GM04504 (cell line): ENCODE data around the gene FAM180B.

Experiments used
- DNase-seq: peaks from one replicate; pipeline ENCODE4 v3.0.0-alpha.2; 2012; ENCODE audit warnings: low read depth

FAM180B gene

GRCh38 chr11:47569646-47570045, 16.8 kb upstream of the FAM180B start:
- DNase-seq = no peak

DNA sequence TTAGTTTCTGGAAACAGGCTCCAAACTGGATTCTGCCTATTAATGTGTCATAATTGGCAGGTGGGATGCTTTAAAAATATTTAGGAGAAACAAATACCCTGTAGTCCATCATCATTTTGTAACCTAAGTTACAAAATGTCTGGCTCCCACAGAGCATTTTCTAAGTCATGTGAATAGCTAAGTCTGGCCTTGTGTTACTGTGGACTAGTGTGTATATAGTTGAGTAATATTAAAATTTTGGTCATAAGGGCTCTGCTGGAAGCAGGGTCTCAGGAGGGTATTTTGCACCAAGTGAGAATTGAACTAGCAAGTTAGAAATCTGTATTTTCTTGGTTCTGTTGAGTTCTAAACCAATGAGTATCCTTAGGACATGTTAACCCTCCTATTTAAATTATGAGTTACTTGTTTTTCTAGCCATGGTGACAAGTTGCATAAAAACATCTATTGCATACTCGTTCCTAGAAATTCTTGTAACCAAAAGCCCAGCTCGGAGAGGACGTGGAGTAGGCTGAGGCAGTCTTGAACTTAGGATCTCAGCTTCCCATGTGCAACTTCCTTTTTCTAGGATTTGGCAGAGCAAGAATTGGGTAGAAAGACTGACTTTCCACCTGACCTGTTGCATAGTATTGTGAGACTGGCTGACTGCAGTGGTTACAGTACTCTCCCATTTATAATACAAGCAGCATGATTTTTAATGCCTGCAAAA, 15.7 kb upstream of the FAM180B start:
- DNase-seq = no peak

DNA sequence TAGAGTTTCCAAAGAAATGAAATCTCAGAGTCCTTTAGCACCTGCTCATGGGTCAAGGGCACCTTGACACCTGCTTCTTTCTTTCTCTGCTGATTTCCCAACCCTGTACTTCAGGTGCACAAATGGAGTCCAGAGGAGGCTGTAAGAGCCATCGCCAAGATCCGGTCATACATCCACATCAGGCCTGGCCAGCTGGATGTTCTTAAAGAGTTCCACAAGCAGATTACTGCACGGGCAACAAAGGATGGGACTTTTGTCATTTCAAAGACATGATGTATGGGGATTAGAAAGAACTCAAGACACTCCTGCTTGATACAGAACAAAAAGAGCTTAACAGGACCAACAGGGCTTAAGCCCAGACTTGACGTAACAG, 15.1 kb upstream of the FAM180B start:
- no peak for DNase-seq

DNA sequence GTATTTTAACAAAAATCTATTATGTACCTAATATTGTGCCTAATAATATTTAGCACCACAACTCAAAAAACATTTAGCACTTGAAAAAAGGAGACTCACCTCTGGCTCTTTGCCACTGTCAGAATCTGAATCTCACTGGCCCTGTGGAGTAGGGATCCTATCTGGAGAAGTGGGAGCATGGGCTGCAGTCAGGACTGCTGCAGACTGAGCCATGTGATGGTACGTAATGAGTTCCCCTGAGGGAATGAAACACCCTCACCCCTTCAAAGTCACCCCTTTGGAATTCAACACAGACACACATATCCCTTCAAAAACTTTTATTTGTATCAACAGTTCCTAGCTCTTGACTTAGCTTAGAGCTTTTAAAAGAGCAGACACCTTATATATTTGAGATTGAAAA, 14.6 kb upstream of the FAM180B start:
- DNase-seq = peak; percentile 33

GRCh38 chr11:47572715-47573255, 13.7 kb upstream of the FAM180B start:
- no peak for DNase-seq

DNA sequence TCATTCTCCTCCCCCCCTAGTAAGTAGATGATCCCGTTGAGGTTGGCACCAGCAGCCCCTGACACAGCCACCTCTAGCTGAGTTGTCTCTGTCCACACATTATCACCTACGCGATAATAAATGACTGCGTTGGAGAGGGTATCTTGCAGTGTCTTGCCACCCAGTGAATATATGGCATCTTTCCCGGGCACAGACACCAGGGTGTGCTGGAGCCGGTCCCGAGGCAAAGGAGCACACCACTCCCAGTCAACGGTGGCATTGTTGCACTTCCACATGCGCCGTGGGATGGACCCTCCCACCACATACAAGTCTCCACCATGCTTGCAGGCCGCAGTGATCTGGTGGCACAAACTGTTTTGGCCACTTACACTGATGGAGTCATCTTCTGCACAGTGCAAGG, 13.2 kb upstream of the FAM180B start:
- DNase-seq = no peak

- DNase-seq = no peak
Observed at GRCh38 chr11:47577460-47578041, 8.9 kb upstream of the FAM180B start.

GRCh38 chr11:47578524-47579494, 7.7 kb upstream of the FAM180B start, which contains the start of the genes KBTBD4 and NDUFS3:
KBTBD4 (minus strand) TSS chr11:47578970; CDS start chr11:47578951, 19 bp downstream.
NDUFS3 (plus strand) TSS chr11:47579074; CDS start chr11:47579092, 18 bp downstream.
- DNase-seq = peak; percentile 68

DNA sequence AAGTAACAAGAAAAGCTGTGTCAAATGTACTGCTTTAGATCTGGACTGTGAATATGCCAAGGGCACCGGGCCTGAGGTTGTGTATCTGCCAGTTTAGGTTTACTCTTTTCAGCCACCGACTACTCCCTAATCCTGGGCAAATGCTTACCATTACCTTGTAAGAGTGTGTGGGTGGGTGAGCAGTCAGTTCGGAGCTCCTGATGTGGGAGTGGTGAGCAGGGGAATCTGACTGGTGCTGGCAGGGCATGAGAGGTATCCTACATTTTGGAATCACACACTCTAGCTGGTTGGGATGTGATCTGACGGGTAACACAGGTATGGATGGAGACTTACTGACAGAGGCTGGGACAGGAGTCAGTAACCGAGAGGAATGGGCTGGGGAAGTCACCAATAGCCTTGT, 2.6 kb upstream of the FAM180B start:
- no peak for DNase-seq

- DNase-seq = no peak
Observed at GRCh38 chr11:47587039-47587716, 700 bp downstream of the FAM180B start.

- no peak for DNase-seq
Observed at GRCh38 chr11:47587723-47588326, 1.3 kb downstream of the FAM180B start.

DNA sequence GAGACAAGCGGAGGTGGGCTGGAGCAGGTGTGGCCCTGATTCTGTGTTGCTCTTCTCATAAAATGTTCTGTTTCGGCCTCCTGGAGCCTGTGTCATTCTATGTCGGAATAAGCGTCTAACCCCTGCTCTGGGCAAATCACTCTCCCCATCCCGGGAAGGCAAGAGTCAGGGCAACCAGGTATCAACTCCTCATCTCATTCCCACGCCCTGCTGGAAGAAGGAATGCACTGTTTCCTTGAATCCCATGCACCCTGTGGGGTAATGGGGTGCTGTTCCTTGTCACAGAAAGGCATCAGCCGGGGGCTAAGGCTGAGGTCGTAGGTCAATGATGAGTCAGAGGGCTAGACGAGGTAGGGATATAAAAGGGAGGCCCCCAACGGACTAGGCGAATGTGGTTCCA, 2.6 kb downstream of the FAM180B start:
- no peak for DNase-seq

- no peak for DNase-seq
Observed at GRCh38 chr11:47589584-47589976, 3.1 kb downstream of the FAM180B start.

- DNase-seq = no peak
Observed at GRCh38 chr11:47589977-47590861, 3.7 kb downstream of the FAM180B start.

DNA sequence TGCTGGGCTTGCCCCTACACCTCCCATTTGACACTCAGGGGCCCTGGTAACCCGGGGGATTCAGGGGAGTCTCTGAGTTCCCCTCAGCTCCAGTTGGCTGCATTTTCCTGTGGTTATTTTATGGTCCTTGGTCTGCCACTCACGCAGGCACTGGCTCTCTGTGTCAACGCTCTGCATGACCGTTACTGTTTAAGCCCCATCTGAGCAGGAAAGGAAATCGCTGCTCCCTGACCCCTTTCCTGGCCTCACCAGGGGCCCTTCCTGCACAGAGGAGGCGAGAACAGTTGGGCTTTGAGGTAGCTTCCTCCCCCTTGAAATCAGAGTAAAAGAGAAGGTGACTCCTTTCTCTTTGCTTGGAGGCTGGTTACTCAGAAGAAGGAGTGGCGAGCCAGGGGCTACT, 5.3 kb downstream of the FAM180B start:
- no peak for DNase-seq

DNA sequence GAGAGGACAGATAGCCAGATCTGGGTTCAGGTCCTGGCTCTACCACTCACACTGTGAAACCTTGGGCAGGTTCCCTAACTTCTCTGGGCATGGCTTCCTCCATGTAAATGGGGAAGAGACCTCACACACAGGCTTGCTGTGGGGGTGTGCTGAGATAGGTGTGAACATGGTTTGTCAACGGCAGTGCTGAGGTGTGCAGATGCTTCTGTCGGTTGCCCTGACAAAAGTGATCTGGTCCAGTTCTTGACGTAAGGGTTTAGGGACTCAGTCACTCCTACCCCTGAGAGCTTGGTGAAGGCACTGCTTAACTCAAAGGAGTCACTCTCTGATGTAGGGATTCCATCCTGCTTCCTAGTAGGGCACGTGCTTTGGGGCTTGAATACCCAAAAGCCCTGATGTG, 5.8 kb downstream of the FAM180B start:
- DNase-seq = no peak

DNA sequence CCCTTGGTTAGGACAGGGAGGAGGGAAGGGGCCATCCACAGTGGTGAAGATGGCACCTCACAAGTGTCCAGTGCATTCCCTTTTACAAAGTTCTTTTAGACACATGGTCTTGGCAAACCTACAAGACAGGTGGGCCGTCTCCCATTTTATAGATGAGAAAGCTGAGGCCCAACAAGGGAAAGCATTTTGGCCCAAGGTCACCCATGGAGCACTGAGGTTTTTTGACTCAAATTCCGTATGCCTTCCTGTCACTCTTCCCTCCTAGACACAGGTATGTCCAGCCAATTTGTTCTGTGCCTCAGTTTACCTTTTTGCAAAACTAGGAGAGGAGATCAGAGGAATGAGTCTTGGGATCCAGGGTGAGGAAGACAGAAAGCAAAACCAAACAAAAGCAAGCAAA, 6.5 kb downstream of the FAM180B start:
- DNase-seq = no peak

- DNase-seq = no peak
Observed at GRCh38 chr11:47593492-47593933, 7.0 kb downstream of the FAM180B start.

DNA sequence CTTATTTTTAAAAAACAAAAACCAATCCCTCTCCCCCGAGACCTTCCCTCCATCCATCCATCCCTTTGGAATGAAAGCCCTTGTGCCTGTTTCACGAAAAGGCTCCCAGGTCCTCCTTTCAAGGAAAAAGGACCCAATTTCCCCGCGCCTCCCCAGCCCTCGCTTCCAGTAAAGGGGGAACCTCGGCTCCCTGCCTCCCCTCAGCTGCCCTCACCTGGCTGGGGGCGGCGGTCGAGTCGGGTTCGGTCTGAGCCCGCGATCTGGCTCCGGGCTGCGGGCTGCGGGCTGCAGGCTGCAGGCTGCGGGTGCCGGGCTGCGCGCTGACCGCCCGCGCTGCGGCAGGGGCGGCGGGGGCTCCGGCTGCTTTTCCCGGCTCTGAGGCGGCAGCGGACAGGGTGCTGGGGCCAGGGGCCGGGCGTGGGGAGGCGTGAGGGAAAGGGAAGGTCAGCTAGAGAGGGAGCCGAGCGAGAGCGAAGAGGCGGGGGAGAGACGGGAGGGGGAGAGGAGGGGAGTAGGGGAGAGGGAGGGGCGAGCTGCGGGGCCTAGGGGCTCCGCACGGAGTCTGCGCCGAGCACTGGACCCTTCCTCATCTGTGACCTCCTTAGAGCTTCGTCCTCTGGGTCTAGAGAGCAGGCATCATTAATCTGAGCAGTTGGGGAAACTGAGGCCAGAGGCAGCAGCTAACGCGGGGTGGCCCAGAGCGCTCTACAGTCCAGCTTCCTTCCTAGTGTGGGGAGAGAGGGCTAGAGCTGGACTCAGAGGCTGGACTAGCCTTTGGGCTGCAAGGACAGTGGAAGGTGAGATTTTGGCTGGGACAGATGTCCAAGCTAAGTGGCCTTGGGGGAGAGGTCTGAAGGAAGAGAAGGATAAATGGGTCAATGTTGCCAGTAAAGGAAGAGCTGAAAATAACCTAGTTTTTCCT, 7.7 kb downstream of the FAM180B start, which contains the start of gene C1QTNF4:
Gene C1QTNF4, minus strand, starts transcription at position 478 of the 922 bp plus-strand sequence. CDS start 3,601 bp downstream, outside the sequence.
- DNase-seq = no peak
